Immature natural killer cell (primary cell): ENCODE data around the gene SF3B1. TPM values are rescaled to one million over a fixed set of nuclear protein-coding genes. Genes with fewer than 3 reads are reported as not detected.
A peak's percentile ranks its signal among the peaks of the same experiment; 100 is the strongest.
"Not testable (repeated sequence)": the region's sequence is repeated elsewhere in the genome, so short reads cannot be mapped to it uniquely, and the experiment has no call there.

Experiments used
- DNase-seq, 3 donors: peaks; one replicate each; pipeline ENCODE4 v3.0.0; 2022; ENCODE audit warnings: mixed read lengths in 1 of 3
- H3K27ac Mint-ChIP-seq, 6 donors: one replicate each; pipeline ENCODE4 v1.8.0; 2020; ENCODE audit warnings: mixed read lengths in 6 of 6, mild to moderate bottlenecking in 5 of 6, inconsistent platforms in 4 of 6, moderate library complexity in 3 of 6
- H3K27me3 Mint-ChIP-seq, 3 donors: one replicate each; pipeline ENCODE4 v1.8.0; 2020 to 2021; ENCODE audit warnings: low read depth in 3 of 3, mild to moderate bottlenecking in 3 of 3, mixed read lengths in 3 of 3, moderate library complexity in 3 of 3, inconsistent platforms in 1 of 3
- H3K36me3 Mint-ChIP-seq, 3 donors: one replicate each; pipeline ENCODE4 v1.8.0; 2020; ENCODE audit warnings: mixed read lengths in 3 of 3, inconsistent platforms in 2 of 3, mild to moderate bottlenecking in 2 of 3
- H3K4me1 Mint-ChIP-seq, 2 donors: one replicate each; pipeline ENCODE4 v1.8.0; 2020; ENCODE audit warnings: inconsistent platforms in 2 of 2, mild to moderate bottlenecking in 2 of 2, mixed read lengths in 2 of 2, moderate library complexity in 1 of 2
- H3K4me3 Mint-ChIP-seq, 5 donors: one replicate each; pipeline ENCODE4 v1.8.0; 2020; ENCODE audit warnings: mild to moderate bottlenecking in 5 of 5, mixed read lengths in 5 of 5, inconsistent platforms in 3 of 5, moderate library complexity in 3 of 5
- H3K9me3 Mint-ChIP-seq, 6 donors: one replicate each; pipeline ENCODE4 v1.8.0; 2020; ENCODE audit warnings: mild to moderate bottlenecking in 6 of 6, mixed read lengths in 6 of 6, inconsistent platforms in 4 of 6, moderate library complexity in 3 of 6
- polyA plus RNA-seq, 3 donors: library from polyadenylated mRNA; unstranded; fragments of 300-500 nt; fragmentation: Illumina TruSeq; gene quantifications; one replicate each; pipeline ENCODE4 v1.2.3, GENCODE V29; 2021

Gene SF3B1, protein sequence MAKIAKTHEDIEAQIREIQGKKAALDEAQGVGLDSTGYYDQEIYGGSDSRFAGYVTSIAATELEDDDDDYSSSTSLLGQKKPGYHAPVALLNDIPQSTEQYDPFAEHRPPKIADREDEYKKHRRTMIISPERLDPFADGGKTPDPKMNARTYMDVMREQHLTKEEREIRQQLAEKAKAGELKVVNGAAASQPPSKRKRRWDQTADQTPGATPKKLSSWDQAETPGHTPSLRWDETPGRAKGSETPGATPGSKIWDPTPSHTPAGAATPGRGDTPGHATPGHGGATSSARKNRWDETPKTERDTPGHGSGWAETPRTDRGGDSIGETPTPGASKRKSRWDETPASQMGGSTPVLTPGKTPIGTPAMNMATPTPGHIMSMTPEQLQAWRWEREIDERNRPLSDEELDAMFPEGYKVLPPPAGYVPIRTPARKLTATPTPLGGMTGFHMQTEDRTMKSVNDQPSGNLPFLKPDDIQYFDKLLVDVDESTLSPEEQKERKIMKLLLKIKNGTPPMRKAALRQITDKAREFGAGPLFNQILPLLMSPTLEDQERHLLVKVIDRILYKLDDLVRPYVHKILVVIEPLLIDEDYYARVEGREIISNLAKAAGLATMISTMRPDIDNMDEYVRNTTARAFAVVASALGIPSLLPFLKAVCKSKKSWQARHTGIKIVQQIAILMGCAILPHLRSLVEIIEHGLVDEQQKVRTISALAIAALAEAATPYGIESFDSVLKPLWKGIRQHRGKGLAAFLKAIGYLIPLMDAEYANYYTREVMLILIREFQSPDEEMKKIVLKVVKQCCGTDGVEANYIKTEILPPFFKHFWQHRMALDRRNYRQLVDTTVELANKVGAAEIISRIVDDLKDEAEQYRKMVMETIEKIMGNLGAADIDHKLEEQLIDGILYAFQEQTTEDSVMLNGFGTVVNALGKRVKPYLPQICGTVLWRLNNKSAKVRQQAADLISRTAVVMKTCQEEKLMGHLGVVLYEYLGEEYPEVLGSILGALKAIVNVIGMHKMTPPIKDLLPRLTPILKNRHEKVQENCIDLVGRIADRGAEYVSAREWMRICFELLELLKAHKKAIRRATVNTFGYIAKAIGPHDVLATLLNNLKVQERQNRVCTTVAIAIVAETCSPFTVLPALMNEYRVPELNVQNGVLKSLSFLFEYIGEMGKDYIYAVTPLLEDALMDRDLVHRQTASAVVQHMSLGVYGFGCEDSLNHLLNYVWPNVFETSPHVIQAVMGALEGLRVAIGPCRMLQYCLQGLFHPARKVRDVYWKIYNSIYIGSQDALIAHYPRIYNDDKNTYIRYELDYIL
- polyA plus RNA-seq = 100 to 1,000 TPM; 123 to 165 (median 133) TPM

DNA sequence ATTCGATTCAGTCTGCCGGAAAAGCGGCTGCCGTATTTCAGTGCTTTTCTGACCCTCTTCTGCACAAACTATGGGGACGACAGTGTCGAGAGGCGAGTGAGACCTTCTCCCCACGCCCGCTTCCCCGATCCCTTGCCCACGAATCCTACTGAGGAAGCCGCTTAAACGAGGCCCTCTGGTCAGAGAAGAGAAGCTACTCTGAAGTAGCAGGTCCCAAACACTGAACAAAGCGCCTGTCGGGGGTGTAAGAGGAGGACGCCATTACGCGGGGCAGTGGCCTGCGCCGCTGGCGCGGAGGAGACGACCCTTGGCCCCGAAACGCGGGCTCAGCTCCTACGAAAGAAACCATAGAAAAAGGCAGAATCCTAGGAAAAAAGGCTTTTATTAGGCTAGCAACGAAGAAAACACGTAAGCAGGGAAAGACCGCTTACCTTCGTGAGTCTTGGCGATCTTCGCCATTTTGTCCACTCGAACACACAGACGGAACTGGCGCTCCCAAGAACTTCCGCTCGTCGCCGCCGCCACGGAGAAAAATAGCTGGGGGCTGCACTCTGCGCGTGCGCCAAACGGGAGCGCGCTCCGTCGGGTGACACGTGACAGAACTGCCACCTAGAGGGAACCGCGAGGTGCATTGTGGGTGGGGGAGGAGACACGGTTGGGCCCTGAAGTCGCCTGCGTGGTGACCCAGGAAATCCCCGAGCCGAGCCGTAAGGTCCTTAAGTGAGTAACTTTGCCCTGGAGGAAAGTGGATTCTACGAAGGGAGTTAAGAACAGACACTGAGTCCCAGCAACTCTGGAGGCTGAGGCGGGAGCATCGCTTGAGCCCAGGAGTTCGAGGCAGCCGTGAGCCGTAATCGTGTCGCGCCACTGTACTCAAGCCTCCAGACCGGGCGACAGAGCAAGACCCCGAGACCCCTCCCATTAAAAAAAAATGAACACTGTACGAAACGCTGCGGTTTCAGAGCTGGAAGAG lies at the start of gene SF3B1:
TSS of gene SF3B1 (minus strand) at position 488 of the 973 bp plus-strand sequence. CDS start at position 459, 29 bp downstream.
- Mint-ChIP-seq H3K9me3 (no peaks in the 10 kb centered on the region), H3K36me3 (no peaks in the 10 kb centered on the region), H3K27ac (peak within 1 kb of the TSS; percentile 100), H3K4me3 (peak within 1 kb of the TSS; percentile 99 to 100 (median 100)), H3K27me3 (peaks cover 10 to 13% (median 11%) of the 10 kb centered on the region in 3 donors), H3K4me1 (peaks cover 61 to 65% of the 10 kb centered on the region in 2 donors)
- peak; percentile 99 for DNase-seq

DNA sequence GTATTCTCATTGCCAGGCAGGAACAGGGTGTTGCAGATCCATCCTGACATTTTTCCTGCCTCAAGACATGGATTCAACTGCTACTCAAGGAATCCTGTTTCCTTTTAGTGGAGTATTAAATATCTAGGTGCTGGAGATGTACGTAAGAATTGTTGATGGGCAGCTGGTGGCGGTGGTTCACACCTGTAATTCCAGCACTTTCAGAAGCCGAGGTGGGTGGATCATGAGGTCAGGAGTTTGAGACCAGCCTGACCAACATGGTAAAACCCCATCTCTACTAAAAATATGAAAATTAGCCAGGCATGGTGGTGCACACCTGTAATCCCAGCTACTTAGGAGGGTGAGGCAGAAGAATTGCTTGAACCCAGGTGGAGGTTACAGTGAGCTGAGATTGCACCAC lies 49.4 kb upstream of the SF3B1 start:
- H3K27me3 Mint-ChIP-seq, DNase-seq, H3K4me1 Mint-ChIP-seq, H3K27ac Mint-ChIP-seq, H3K4me3 Mint-ChIP-seq: not testable (repeated sequence)
- Mint-ChIP-seq H3K36me3 (peaks cover 7 to 42% (median 20%) of the 10 kb centered on the region in 3 donors), H3K9me3 (peaks cover 0 to 11% (median 1%) of the 10 kb centered on the region in 6 donors)

DNA sequence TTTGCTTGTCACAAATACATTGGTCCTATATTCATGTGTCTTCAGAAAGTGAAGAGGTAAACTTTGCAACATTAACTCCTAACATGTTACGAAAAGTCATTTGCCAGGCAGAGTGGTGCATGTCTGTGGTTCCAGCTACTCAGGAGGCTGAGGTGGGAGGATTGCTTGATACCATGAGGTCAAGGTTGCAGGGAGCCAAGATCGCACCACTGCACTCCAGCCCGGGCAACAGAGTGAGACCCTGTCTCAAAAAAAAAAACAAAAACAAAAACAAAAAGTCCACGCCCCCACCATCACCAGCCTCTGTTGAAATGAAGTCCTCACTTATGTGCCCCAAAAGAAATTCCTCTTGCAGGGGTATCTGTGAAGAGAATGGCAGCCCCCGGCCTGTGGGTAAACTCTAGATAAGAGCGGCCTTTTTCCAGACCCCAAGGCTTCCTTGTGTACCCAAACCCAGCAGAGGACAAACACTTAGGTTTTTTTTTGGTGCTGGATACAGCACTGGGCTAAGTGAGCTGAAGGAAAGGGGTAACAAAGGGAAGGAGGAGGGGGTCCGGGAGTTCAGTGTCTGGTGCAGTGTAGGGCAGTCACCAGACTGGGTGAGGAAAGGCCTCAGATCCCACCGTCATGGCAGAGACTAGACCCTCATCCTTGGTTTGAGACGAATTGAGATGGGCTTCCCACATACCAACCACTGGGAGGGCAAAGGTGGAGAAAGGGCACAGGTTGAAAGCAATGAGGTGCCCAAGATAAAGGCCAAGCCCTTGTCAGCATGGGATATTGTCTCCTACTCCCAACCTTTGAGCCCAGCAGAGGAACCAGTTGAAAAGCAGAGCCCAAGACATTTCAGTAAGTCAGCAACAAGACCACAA lies 45.6 kb upstream of the SF3B1 start:
- Mint-ChIP-seq H3K4me1 (peaks cover 0 to 15% of the 10 kb centered on the region in 2 donors), H3K36me3 (peaks cover 15 to 37% (median 28%) of the 10 kb centered on the region in 3 donors), H3K4me3 (no peak overlapping the region), H3K27ac (peak overlapping the region in 1 of 6 donors; percentile 14), H3K9me3 (peaks cover 0 to 11% (median 1%) of the 10 kb centered on the region in 6 donors), H3K27me3 (peaks cover 0 to 4% (median 0%) of the 10 kb centered on the region in 3 donors)
- no peak for DNase-seq

GRCh38 chr2:197477797-197478196 lies 43.0 kb upstream of the SF3B1 start:
- Mint-ChIP-seq H3K36me3 (peaks cover 17 to 47% (median 20%) of the 10 kb centered on the region in 3 donors), H3K9me3 (no peaks in the 10 kb centered on the region), H3K4me3 (no peak overlapping the region), H3K27me3 (peaks cover 0 to 4% (median 0%) of the 10 kb centered on the region in 3 donors), H3K4me1 (peaks cover 0 to 15% of the 10 kb centered on the region in 2 donors), H3K27ac (peak overlapping the region in 2 of 6 donors; percentile 1 to 51)
- DNase-seq = no peak

DNA sequence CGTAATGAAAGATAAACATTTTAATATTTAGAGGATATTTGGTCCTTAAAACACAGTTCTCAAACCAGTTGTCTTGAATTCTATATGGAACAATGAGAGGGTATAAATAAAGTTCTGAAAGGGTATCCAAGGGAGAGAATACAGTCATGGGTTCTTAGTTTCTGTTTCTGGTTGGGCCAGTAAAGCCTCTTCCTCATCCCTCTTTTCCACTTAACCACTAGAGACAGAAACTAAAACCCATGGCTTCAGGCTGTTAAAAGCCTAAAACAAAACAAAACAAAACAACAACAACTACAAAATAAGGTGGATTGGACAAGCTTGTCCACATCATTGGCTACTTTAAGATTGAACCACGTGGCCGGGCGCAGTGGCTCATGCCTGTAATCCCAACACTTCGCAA lies 37.3 kb upstream of the SF3B1 start:
- Mint-ChIP-seq H3K9me3 (no peaks in the 10 kb centered on the region), H3K27me3 (peaks cover 0 to 3% (median 0%) of the 10 kb centered on the region in 3 donors), H3K4me3 (no peak overlapping the region), H3K4me1 (peaks cover 0 to 1% of the 10 kb centered on the region in 2 donors), H3K27ac (peak overlapping the region in 3 of 6 donors; percentile 42 to 62 (median 52)), H3K36me3 (peaks cover 15 to 44% (median 15%) of the 10 kb centered on the region in 3 donors)
- no peak for DNase-seq

- Mint-ChIP-seq H3K27ac (peak overlapping the region in 2 of 6 donors; percentile 1 to 53), H3K4me1 (peaks cover 11 to 34% of the 10 kb centered on the region in 2 donors), H3K9me3 (no peaks in the 10 kb centered on the region), H3K4me3 (no peak overlapping the region), H3K27me3 (peaks cover 2 to 6% (median 5%) of the 10 kb centered on the region in 3 donors), H3K36me3 (peaks cover 9 to 35% (median 27%) of the 10 kb centered on the region in 3 donors)
- no peak for DNase-seq
Observed at GRCh38 chr2:197464175-197464574, 29.3 kb upstream of the SF3B1 start.

GRCh38 chr2:197461057-197461456 lies 26.2 kb upstream of the SF3B1 start:
- Mint-ChIP-seq H3K36me3 (peaks cover 2 to 19% (median 17%) of the 10 kb centered on the region in 3 donors), H3K9me3 (no peaks in the 10 kb centered on the region), H3K27ac (peak overlapping the region in 1 of 6 donors; percentile 78), H3K4me3 (no peak overlapping the region), H3K27me3 (peaks cover 0 to 5% (median 2%) of the 10 kb centered on the region in 3 donors), H3K4me1 (peaks cover 32 to 59% of the 10 kb centered on the region in 2 donors)
- no peak for DNase-seq

DNA sequence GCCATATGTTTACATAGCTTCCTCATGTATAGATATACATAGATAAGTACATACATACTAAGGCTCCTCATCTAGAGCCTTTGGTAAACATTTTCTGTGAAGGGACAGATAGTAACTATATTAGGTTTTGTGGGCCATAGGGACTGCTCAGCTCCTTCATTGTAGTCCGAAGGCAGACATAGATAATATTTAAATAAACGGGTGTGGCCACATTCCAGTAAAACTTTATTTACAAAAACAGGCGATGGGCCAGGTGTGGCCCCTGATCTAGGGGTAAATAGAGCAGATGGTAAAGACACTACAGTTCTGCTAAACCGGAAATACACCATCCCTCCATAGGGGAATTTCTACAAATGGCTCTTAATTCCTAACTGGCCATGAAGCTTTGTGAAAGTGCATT lies 25.8 kb upstream of the SF3B1 start:
- Mint-ChIP-seq H3K36me3 (peaks cover 0 to 16% (median 15%) of the 10 kb centered on the region in 3 donors), H3K4me1 (peaks cover 36 to 61% of the 10 kb centered on the region in 2 donors), H3K27ac (peak overlapping the region in 1 of 6 donors; percentile 29), H3K4me3 (no peak overlapping the region), H3K9me3 (no peaks in the 10 kb centered on the region), H3K27me3 (peaks cover 0 to 6% (median 2%) of the 10 kb centered on the region in 3 donors)
- no peak for DNase-seq

DNA sequence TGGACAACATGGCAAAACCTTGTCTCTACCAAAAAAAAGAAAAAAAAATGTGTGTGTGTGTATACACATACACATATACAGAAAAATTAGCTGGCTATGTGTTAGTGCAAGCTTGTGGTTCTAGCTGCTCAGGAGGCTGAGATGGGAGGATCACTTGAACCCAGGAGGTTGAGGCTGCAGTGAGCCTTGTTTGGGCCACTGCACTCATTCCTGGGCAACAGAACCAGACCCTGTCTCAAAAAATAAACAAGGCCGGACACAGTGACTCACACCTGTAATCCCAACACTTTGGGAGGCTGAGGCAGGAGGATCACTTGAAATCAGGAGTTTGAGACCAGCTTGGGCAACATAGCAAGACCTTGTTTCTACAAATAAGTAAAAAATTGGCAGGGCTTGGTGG lies 20.6 kb upstream of the SF3B1 start:
- H3K27ac Mint-ChIP-seq = peak overlapping the region in 4 of 6 donors; percentile 26 to 100 (median 55)
- no peak for DNase-seq
- H3K9me3 Mint-ChIP-seq = no peaks in the 10 kb centered on the region
- peaks cover 0 to 1% (median 1%) of the 10 kb centered on the region in 3 donors for H3K36me3 Mint-ChIP-seq
- H3K4me1 Mint-ChIP-seq = peaks cover 62 to 77% of the 10 kb centered on the region in 2 donors
- H3K4me3 Mint-ChIP-seq = peak overlapping the region; percentile 9 to 63 (median 44)
- peaks cover 9 to 17% (median 10%) of the 10 kb centered on the region in 3 donors for H3K27me3 Mint-ChIP-seq

DNA sequence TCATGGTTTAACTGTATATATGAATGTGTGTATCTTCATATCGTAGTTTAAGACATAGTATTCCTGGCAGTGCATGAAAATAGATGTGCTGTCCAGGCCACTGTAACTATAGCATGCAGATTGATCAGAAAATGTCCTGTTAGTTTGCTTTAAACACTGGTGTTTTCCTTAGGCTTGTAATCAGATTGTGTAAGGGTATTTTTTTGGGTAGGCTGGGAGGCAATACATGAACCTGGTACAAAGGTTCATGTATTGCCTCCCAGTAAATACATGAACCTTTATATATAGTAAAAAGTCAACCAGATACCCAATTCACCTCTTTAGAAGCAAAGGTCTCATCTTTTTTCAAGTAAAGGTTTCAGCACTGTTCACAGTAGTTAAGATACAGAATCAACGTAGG lies 20.1 kb upstream of the SF3B1 start:
- no peaks in the 10 kb centered on the region for H3K36me3 Mint-ChIP-seq
- peak overlapping the region; percentile 96 to 100 (median 99) for H3K4me3 Mint-ChIP-seq
- peaks cover 9 to 17% (median 10%) of the 10 kb centered on the region in 3 donors for H3K27me3 Mint-ChIP-seq
- H3K4me1 Mint-ChIP-seq = peaks cover 62 to 72% of the 10 kb centered on the region in 2 donors
- H3K27ac Mint-ChIP-seq = peak overlapping the region; percentile 98 to 100 (median 100)
- DNase-seq = no peak
- no peaks in the 10 kb centered on the region for H3K9me3 Mint-ChIP-seq

GRCh38 chr2:197453914-197454398 lies 19.1 kb upstream of the SF3B1 start:
- no peak for DNase-seq
- Mint-ChIP-seq H3K9me3 (no peaks in the 10 kb centered on the region), H3K4me3 (peak overlapping the region; percentile 96 to 100 (median 99)), H3K4me1 (peaks cover 57 to 62% of the 10 kb centered on the region in 2 donors), H3K27ac (peak overlapping the region; percentile 98 to 100 (median 100)), H3K36me3 (no peaks in the 10 kb centered on the region), H3K27me3 (peaks cover 9 to 17% (median 10%) of the 10 kb centered on the region in 3 donors)
